BLaER1 (cell line): Measurements from ENCODE around the gene PTPRC.

Experiments used
- H3K27ac ChIP-seq: shearing (Covaris generic); formaldehyde crosslinking; 2 replicates; pipeline ENCODE4 v1.8.1; 2022
- H3K27me3 ChIP-seq: shearing (Covaris generic); formaldehyde crosslinking; 2 replicates; pipeline ENCODE4 v1.8.1; 2022
- H3K36me3 ChIP-seq: shearing (Covaris generic); formaldehyde crosslinking; 2 replicates; pipeline ENCODE4 v1.8.1; 2022
- H3K4me1 ChIP-seq: shearing (Covaris generic); formaldehyde crosslinking; 2 replicates; pipeline ENCODE4 v1.8.1; 2022
- H3K4me2 ChIP-seq: shearing (Covaris generic); formaldehyde crosslinking; 2 replicates; pipeline ENCODE4 v1.8.1; 2022
- H3K4me3 ChIP-seq: shearing (Covaris generic); formaldehyde crosslinking; 2 replicates; pipeline ENCODE4 v1.8.1; 2022
- H3K9ac ChIP-seq: shearing (Covaris generic); formaldehyde crosslinking; 2 replicates; pipeline ENCODE4 v1.8.1; 2022
- H3K9me3 ChIP-seq: shearing (Covaris generic); formaldehyde crosslinking; 2 replicates; pipeline ENCODE4 v1.8.1; 2022
- H4K20me1 ChIP-seq: shearing (Covaris generic); formaldehyde crosslinking; 2 replicates; pipeline ENCODE4 v1.8.1; 2022
- Cebpa-rat ChIP-seq: shearing (Covaris generic); IDR thresholded peaks from 2 replicates; pipeline ENCODE4 v1.8.1; 2022

The PTPRC gene

GRCh38 chr1:198765416-198765815 is 126.6 kb downstream of the PTPRC start:
- Histone ChIP-seq H3K4me2 (no peak overlapping the region), H3K27ac (no peak overlapping the region), H3K27me3 (no peaks in the 10 kb centered on the region), H3K36me3 (no peaks in the 10 kb centered on the region), H3K4me1 (no peaks in the 10 kb centered on the region), H3K9ac (no peak overlapping the region), H3K4me3 (no peak overlapping the region), H3K9me3 (no peaks in the 10 kb centered on the region), H4K20me1 (no peaks in the 10 kb centered on the region)
- TF ChIP-seq Cebpa-rat: no peak

- TF ChIP-seq Cebpa-rat: no peak
- Histone ChIP-seq H3K27ac (no peak overlapping the region), H3K4me2 (no peak overlapping the region), H3K9ac (no peak overlapping the region), H4K20me1 (no peaks in the 10 kb centered on the region), H3K4me1 (peaks cover 16% of the 10 kb centered on the region), H3K27me3 (no peaks in the 10 kb centered on the region), H3K36me3 (no peaks in the 10 kb centered on the region), H3K9me3 (no peaks in the 10 kb centered on the region), H3K4me3 (no peak overlapping the region)
These were observed 132.8 kb downstream of the PTPRC start for GRCh38 chr1:198771563-198772153.

- no peaks in the 10 kb centered on the region for H3K27me3 ChIP-seq
- no peak overlapping the region for H3K27ac ChIP-seq
- no peak overlapping the region for H3K4me2 ChIP-seq
- peaks cover 20% of the 10 kb centered on the region for H3K4me1 ChIP-seq
- no peaks in the 10 kb centered on the region for H4K20me1 ChIP-seq
- no peak for TF ChIP-seq Cebpa-rat
- H3K9me3 ChIP-seq: no peaks in the 10 kb centered on the region
- H3K4me3 ChIP-seq: no peak overlapping the region
- no peaks in the 10 kb centered on the region for H3K36me3 ChIP-seq
- H3K9ac ChIP-seq: no peak overlapping the region
These were observed 133.8 kb downstream of the PTPRC start for GRCh38 chr1:198772626-198773025.

GRCh38 chr1:198773030-198773429 is 134.2 kb downstream of the PTPRC start:
- Histone ChIP-seq H4K20me1 (no peaks in the 10 kb centered on the region), H3K4me2 (peak overlapping the region; percentile 38; the same call in 1 of the 2 replicates), H3K27ac (no peak overlapping the region), H3K9me3 (no peaks in the 10 kb centered on the region), H3K27me3 (no peaks in the 10 kb centered on the region), H3K4me1 (peaks cover 20% of the 10 kb centered on the region), H3K9ac (no peak overlapping the region), H3K36me3 (no peaks in the 10 kb centered on the region), H3K4me3 (no peak overlapping the region)
- TF ChIP-seq Cebpa-rat: no peak

GRCh38 chr1:198773523-198773922 is 134.7 kb downstream of the PTPRC start:
- Histone ChIP-seq H3K27me3 (no peaks in the 10 kb centered on the region), H3K4me3 (no peak overlapping the region), H3K4me1 (peaks cover 20% of the 10 kb centered on the region), H4K20me1 (no peaks in the 10 kb centered on the region), H3K9me3 (no peaks in the 10 kb centered on the region), H3K9ac (no peak overlapping the region), H3K4me2 (peak overlapping the region; percentile 38), H3K27ac (no peak overlapping the region), H3K36me3 (no peaks in the 10 kb centered on the region)
- no peak for TF ChIP-seq Cebpa-rat

GRCh38 chr1:198774421-198774820 is 135.6 kb downstream of the PTPRC start:
- no peak overlapping the region for H3K9ac ChIP-seq
- no peak overlapping the region for H3K4me2 ChIP-seq
- H3K4me1 ChIP-seq: peaks cover 20% of the 10 kb centered on the region
- H3K4me3 ChIP-seq: no peak overlapping the region
- no peaks in the 10 kb centered on the region for H3K27me3 ChIP-seq
- no peaks in the 10 kb centered on the region for H4K20me1 ChIP-seq
- H3K9me3 ChIP-seq: no peaks in the 10 kb centered on the region
- TF ChIP-seq Cebpa-rat: no peak
- H3K27ac ChIP-seq: no peak overlapping the region
- H3K36me3 ChIP-seq: no peaks in the 10 kb centered on the region

GRCh38 chr1:198775606-198776005 is 136.8 kb downstream of the PTPRC start:
- Histone ChIP-seq H3K36me3 (no peaks in the 10 kb centered on the region), H3K4me2 (no peak overlapping the region), H3K4me1 (peaks cover 20% of the 10 kb centered on the region), H3K9me3 (no peaks in the 10 kb centered on the region), H3K27me3 (no peaks in the 10 kb centered on the region), H4K20me1 (no peaks in the 10 kb centered on the region), H3K27ac (no peak overlapping the region), H3K4me3 (no peak overlapping the region), H3K9ac (no peak overlapping the region)
- TF ChIP-seq Cebpa-rat: no peak

- no peaks in the 10 kb centered on the region for H4K20me1 ChIP-seq
- no peak overlapping the region for H3K27ac ChIP-seq
- H3K27me3 ChIP-seq: no peaks in the 10 kb centered on the region
- no peaks in the 10 kb centered on the region for H3K9me3 ChIP-seq
- H3K9ac ChIP-seq: no peak overlapping the region
- no peak for TF ChIP-seq Cebpa-rat
- peaks cover 20% of the 10 kb centered on the region for H3K4me1 ChIP-seq
- H3K4me2 ChIP-seq: peak overlapping the region; percentile 36
- no peak overlapping the region for H3K4me3 ChIP-seq
- no peaks in the 10 kb centered on the region for H3K36me3 ChIP-seq
These were observed 137.8 kb downstream of the PTPRC start for GRCh38 chr1:198776602-198777029.

- no peaks in the 10 kb centered on the region for H3K36me3 ChIP-seq
- no peak overlapping the region for H3K9ac ChIP-seq
- H3K4me1 ChIP-seq: peaks cover 17% of the 10 kb centered on the region
- no peak overlapping the region for H3K27ac ChIP-seq
- no peaks in the 10 kb centered on the region for H3K27me3 ChIP-seq
- TF ChIP-seq Cebpa-rat: no peak
- no peak overlapping the region for H3K4me2 ChIP-seq
- H4K20me1 ChIP-seq: no peaks in the 10 kb centered on the region
- H3K9me3 ChIP-seq: no peaks in the 10 kb centered on the region
- H3K4me3 ChIP-seq: no peak overlapping the region
These were observed 139.2 kb downstream of the PTPRC start for GRCh38 chr1:198778049-198778448.

GRCh38 chr1:198780376-198780775 is 141.5 kb downstream of the PTPRC start:
- no peak for TF ChIP-seq Cebpa-rat
- Histone ChIP-seq H3K27ac (no peak overlapping the region), H3K4me3 (no peak overlapping the region), H3K9me3 (no peaks in the 10 kb centered on the region), H3K4me2 (no peak overlapping the region), H3K27me3 (no peaks in the 10 kb centered on the region), H3K4me1 (peaks cover 9% of the 10 kb centered on the region), H4K20me1 (no peaks in the 10 kb centered on the region), H3K36me3 (no peaks in the 10 kb centered on the region), H3K9ac (no peak overlapping the region)

- no peak overlapping the region for H3K4me2 ChIP-seq
These were observed 149.8 kb downstream of the PTPRC start for GRCh38 chr1:198788561-198789064.

More at GRCh38 chr1:198788561-198789064, 149.8 kb downstream of the PTPRC start:
- H4K20me1 ChIP-seq: no peaks in the 10 kb centered on the region
- H3K4me1 ChIP-seq: no peaks in the 10 kb centered on the region
- H3K9me3 ChIP-seq: no peaks in the 10 kb centered on the region
- no peaks in the 10 kb centered on the region for H3K27me3 ChIP-seq
- H3K9ac ChIP-seq: no peak overlapping the region
- no peak for TF ChIP-seq Cebpa-rat
- H3K4me3 ChIP-seq: no peak overlapping the region
- H3K27ac ChIP-seq: no peak overlapping the region
- no peaks in the 10 kb centered on the region for H3K36me3 ChIP-seq
